ENCODE data around the gene KRTAP5-3.
"Not testable (repeated sequence)": the region's sequence is repeated elsewhere in the genome, so short reads cannot be mapped to it uniquely, and the experiment has no call there.

Gene KRTAP5-3, protein sequence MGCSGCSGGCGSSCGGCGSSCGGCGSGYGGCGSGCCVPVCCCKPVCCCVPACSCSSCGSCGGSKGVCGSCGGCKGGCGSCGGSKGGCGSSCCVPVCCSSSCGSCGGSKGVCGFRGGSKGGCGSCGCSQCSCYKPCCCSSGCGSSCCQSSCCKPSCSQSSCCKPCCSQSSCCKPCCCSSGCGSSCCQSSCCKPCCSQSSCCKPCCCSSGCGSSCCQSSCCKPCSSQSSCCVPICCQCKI

DNA sequence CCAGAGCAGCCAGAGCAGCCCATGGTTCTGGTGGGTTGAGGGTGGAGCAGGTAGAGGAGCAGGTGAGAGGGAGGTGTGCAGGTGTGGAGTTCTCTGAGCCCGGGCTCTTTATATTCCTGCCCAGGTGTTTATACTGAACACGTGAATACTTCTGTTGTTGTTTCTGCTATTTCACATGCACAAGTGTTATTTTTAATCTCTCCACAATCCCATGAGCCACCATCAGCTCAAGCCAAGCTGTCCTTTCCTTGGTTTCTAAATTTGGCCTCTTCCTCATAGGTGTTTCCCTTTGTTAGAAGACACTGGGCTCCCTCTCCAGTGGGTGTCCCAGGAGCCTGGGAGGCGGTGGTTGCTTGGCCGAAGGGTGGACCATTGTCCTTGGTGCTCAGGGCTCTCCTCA is at the start of gene KRTAP5-3:
KRTAP5-3 (minus strand) TSS at position 101 of the 400 bp plus-strand sequence; CDS start at position 23, 78 bp downstream.
- no peak for DNase-seq (ENCODE audit: low read depth in 2 of 2)

DNA sequence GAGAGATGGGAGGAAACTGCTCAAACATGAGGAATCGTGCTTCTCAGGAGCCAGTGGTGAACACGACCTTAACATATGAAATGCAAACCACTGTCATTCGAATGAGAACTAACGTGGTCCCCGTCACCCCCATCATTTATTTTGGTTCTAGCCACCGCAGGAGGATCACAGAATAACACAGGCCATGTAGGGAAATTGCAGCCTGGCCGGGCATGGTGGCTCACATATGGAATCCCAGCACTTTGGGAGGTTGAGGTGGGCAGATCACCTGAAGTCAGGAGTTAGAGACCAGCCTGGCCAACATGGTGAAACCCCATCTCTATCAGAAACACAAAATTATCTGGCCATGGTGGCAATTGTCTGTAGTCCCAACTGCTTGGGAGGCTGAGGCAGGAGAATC is 48.4 kb upstream of the KRTAP5-3 start:
- no peak for DNase-seq (ENCODE audit: low read depth in 2 of 2)

DNA sequence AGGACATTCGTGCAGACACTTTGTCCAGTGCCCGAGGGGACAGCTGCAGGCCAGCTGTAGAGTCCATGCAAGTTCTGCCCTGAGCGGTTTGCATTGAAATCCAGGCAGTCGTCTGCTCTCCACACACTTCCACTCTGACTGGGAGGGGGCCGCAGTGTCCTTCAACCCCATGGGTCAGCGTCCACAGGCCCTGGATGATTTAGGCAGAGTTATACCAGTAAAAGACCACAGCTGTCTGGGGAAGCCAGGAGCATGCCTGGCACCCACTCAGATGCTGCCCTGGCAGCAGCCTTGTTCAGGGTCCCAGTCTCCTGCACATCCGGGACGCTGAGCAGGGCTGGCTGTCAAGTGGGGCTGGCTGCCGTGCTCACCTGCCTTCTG is 47.8 kb upstream of the KRTAP5-3 start:
- DNase-seq (ENCODE audit: low read depth in 2 of 2) = no peak

DNA sequence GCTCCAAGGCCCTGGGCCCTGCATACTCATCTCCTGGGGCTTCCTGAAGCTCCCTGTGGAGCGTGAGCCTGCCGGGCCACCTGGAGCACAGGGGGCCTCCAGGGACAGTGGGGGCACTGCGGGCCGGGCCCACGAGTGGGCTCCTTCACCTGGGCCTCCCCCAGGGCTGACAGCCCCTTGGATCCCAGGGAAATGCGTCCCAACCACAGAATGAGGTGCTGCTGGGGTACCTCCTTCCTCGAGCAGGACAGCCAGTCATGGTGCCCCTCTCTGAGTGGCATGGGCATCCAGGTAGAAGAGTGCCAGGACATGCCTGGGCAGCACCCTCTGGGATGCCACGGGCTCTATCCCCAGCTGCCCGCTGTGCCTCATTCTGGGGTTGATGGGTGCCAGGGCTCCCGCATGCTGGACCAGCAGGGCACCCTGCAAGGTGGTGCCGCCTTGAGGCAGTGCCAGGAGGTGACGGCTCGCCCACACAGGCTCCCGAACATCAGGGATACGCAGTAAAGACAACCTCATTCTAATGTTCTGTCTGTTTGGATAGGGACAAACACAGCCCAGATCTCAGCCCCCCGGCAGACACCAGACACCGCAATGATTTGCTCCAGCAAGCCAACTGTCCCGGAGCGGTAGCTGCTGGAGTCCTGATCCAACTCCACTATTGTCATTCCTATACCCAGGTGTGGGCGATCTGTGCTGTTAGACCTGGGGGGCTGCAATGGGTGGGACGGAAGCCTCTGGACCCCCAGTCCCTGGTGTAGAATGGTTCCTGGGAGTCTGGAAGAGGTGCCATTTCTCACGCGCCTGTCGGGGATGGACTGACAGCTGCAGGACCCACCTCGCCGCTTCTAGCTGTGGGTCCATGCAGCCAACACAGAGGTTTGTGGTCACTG is 47.2 kb upstream of the KRTAP5-3 start:
- no peak for DNase-seq (ENCODE audit: low read depth in 2 of 2)

DNA sequence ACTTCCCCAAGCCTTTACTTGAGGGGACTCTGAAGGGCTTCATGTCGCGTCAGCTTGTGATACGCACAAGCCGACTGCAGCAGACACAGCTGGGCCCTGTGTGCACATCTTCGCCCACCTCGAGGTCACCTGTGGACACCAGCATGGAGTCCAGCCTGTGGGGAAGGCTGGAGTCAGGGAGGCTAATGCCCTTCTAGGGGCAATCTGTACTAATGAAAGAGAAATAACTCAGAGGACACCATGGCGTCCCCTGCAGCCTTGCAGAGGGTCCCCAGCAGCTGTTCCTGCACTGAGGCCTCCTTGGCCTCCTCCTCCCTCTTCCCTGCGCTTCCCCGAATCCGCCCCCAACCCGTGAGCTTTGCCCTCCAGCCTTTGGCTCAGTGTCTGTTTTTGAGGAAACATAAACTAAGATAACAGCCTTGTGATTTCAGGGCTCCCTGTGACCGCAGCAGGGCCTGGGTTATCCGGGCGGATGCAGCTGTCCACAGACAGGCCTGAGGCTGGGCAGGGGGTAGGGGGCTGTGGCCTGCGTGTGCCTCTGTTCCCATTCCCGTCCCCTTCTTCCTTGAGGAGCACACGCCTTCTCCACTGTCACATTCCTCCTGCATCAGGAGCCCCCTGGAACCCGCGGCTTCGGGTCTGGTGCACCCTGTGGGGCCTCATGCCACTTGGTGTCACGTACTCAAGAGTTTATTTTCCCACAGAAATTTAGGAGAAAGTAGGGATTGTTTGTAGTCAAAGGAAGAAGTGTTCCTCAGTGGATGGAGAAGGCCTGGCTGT is 46.3 kb upstream of the KRTAP5-3 start:
- no peak for DNase-seq (ENCODE audit: low read depth in 2 of 2)

DNA sequence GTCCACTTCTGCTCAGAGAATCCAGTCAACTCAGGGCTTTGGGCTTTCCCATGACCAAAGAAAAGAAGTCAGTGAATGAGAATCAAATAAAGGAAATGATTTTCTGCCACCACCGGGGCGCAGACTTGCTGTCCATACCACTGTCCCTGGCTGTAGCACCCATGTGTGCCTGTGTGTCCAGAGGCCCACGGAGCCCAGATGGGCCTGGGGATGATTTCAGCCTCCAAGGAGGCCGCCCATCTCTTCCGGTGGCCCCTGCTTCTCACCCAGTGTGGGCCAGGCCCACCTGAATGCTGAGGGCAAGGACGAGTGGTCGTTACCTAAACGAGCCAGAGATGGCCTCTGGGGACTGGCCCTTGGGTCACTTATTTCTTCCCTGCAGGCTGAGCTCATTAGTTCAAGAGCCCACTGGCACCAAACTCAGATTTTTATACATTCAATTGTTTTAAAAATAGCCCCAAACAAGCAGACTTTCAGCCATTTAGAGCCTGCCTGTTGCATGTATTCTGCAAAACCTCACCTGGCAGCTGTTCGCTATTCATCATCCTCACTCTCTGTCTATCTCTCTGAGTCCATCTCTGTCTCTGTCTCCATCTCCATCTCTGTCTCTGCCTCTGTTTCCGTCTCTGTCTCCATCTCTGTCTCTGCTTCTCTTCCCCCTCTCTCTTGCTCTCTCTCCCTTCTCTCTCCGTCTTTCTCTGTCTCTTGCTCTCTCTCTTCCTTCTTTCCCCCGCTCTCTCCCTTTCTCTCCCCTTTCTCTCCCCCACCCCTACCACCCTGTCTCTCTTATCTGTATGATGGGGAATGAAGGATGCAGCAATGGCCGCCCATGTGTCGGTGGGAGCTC is 45.5 kb upstream of the KRTAP5-3 start:
- no peak for DNase-seq (ENCODE audit: low read depth in 2 of 2)

DNA sequence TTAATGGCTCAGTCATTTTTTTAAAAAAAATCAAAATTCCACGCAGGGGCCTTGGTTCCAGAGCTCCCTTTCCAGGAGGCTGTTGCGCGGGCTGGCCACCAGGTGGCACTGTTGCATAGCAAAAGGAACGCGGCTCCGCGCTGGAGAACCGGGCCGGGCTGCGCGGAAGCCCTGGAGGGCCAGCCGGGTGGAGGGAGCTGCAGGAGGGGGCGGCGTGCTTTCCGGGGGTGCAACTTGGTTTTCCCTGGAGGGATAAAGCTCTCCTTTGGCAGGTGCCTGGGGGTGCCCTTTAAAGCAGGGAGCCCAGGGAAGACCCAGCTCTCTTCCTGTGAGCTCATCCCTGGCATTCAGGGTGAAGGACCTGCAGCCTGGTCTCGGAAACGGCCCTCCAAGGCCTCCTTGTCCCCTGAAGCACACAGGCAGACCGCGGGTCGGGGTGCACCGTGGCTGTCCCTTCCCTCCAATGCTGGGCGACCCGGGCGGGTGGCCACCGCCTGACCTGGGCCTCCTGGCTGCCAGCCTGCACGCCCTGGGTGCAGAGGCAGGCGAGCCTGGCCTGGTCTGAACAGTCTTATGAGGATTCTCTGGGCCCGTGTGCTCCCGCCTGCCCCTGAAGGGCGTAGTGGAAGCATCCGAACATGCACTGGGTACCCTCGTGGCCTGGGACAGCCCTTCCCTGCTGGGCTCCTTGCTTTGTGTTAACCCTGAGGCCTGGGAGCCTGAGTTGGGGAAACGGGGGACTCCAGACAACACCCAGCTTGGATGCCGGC is 44.7 kb upstream of the KRTAP5-3 start:
- peak; percentile 62 to 63 for DNase-seq (ENCODE audit: low read depth in 2 of 2)

DNA sequence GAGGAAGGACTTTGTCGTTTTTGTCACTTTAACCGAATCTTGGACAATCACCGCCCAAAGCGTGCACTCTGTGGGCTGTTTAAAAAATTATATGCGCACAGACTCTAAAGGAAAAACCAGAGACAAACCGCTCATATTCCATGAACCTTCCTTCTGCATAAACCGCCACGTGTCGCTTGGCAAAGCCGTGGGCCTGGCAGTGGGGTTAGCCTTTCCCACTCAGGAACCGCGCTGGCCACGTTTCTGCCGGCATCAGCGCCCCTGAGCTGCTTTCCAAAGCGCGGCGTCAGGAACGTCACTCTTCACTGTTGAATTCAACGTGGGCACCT is 44.1 kb upstream of the KRTAP5-3 start:
- no peak for DNase-seq (ENCODE audit: low read depth in 2 of 2)

DNA sequence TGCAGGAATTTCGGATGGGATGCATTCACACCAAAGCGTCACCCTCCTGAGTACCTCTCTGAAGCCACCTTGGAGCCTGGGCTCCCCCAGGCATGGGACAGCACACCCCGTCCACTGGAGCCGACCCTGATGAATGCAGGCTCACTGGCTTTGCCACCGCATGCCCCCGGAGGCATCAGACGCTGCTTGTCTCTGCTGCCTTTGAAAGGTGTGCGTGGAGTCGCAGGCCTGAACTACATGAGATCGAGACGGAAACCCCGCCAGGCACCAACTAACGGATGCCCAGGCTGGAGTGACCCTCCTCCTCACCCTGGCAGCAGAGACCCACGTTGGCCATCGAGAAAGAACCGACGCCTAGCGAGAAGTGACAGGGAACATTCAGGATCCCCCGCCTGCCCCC is 43.8 kb upstream of the KRTAP5-3 start:
- no peak for DNase-seq (ENCODE audit: low read depth in 2 of 2)

DNA sequence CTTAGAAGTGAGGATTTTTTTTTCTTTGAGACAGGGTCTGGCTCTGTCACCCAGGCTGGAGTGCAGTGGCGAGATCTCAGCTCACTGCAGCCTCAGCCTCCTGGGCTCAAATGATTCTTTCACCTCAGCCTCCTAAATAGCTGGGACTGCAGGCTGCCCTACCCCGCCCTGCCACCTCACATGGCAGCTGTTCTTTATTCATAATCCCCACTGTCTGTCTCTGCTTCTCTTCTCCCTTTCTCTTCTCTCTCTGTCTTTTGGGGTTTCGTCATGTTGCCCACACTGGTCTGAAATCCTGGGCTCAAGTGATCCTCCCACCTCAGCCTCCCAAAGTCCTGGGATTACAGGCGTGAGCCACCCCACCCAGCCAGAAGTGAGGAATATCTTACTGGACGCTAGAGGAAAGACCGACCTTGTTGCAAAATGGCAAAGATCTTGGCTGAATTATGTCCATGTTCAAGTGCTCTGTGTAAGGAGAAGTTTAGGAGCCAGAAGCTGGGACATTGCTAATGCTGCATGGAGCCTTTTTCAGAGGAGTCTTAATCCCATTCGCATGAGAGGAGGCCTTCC is 43.2 kb upstream of the KRTAP5-3 start:
- DNase-seq (ENCODE audit: low read depth in 2 of 2) = no peak

DNA sequence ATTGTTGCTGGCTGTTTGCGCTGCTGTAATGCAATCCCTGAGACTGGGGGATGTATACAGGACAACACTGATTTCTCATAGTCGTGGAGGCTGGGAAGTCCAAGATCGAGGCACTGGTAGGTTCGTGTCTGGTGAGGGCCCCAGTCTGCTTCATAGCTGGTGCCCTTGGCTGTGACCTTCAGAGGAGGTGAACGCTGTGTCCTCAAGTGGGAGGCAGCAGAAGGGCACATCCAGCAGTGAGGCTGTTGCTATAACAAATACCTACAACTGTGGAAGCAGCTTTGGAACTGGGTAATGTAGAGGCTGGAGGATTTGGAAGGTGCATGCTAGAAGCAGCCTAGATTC is 42.6 kb upstream of the KRTAP5-3 start:
- DNase-seq (ENCODE audit: low read depth in 2 of 2) = no peak

DNA sequence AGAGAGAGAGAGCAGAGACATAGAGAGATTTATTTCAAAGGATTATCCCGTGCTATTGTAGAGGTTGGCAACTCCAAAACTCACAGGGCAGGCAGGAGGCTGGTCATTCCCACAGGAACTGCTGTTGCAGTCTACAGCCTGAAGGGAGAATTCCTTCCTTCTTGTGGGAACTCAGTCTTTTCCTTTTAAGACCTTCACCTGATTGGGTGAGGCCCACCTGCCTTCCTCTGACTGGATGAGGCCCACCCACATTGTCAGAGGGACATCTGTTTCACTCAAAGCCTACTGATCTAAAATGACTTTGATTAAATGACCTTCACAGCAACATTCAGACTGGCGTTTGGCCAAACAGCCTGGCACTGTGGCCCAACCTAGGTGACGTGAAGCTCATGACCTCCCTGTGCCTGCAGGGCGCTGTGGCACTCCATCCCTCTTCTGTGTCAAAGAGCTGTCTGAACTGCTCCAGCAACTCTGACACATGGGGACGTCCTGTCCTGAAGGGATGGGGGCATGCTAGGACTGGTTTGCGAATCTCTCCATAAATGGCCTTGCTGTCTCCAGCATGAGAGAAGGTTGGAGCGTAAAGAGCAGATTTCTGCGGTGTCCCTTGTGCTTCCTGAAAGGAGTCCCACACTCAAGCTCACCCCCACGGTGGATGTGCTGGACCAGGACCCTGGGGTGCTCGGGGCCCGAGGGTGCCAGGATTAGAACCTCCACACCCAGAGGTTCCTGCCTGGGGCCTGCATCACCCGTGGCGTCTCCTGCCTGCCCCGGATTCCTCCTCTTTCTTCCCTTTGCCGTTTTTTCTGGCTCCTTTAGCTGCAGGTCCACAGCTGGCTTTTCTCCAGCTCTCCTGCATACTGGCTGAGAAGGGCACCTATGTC is 42.0 kb upstream of the KRTAP5-3 start:
- no peak for DNase-seq (ENCODE audit: low read depth in 2 of 2)

DNA sequence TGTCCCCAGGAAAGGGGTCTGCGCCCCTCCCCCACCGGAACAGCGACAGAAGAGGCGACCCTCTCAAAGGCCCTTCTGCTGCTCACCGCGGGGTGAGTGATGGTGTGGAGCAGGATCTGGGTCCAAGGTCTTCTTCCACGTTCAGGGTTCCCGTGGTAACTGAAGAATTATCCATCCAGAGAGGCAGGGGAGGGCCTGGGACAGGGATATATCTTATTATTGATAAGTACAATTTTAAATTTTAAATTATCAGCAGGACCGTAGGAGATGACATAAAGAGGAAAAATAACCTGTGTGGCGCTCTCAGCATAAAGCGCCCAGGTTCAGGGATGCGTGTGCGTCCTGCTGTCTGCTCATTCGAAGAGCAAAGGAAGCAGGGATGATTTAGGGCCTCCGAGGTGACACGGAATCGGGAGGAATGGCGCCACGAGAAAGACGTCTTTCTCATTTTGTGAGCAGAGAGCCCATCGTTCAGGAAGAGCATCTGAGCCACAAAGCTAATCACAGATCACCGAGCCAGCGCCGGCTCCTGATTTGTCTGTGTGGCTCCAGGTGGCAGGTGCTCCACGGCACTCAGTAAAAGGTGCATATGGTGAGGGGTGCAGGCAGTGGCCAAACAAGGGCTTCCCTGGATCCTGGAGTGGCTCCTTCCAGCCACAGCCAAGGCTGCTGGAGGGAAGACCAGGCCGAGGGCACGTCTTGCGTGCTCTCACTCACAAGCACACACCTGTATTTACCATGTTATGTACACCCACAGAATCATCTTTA is 40.6 kb upstream of the KRTAP5-3 start:
- DNase-seq (ENCODE audit: low read depth in 2 of 2) = no peak

DNA sequence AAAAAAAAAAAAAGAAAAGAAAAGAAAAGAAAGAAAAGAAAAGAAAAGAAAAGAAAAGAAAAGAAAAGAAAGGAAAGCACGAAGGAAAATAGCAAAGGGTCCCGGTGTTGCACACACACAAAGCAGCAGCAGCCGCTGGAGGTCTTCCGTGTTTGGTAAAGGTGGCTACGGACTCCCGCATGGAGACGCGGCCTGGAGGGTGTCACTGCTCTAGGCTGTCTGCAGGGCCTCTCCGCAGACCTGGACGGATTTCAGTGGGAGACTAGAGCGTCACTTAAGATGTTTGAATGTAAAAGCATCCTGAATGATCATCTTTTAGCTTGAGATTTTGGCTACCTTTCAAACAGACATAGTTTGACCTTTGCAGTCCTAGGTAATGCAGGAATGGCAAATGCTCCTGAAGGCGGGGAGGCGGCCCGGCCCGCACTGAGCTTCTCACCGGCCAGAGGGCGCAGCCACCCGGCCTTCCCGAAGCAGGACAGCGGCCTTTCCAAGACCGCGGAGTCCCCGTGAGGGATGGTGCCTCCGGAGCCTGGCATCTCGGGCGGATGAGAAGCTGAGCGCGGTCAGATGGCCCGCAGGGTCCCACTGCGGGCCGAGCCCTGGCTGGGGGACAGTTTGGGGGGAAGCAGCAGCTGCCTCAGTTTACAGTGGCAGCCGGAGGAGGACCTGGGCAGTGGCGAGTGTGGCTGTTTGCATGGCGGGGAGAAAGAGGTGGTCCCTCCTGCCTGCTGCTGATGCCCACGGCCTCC is 39.8 kb upstream of the KRTAP5-3 start:
- no peak for DNase-seq (ENCODE audit: low read depth in 2 of 2)

DNA sequence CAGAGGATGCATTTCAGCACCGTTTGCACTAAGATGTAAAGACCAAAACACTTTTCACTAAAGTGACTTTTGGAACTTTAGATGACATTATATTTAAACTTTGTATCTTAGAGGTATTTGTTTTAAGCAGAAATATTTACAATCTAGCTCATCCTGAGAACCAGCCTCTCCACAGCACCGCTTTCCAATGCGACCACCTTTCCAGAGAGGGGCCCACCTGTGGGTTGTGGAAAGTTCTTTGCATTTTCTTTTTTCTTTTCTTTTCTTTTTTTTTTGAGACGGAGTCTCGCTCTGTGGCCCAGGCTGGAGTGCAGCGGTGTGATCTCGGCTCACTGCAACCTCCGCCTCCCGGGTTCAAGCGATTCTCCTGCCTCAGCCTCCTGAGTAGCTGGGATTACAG is 38.3 kb upstream of the KRTAP5-3 start:
- DNase-seq (ENCODE audit: low read depth in 2 of 2) = not testable (repeated sequence)

DNA sequence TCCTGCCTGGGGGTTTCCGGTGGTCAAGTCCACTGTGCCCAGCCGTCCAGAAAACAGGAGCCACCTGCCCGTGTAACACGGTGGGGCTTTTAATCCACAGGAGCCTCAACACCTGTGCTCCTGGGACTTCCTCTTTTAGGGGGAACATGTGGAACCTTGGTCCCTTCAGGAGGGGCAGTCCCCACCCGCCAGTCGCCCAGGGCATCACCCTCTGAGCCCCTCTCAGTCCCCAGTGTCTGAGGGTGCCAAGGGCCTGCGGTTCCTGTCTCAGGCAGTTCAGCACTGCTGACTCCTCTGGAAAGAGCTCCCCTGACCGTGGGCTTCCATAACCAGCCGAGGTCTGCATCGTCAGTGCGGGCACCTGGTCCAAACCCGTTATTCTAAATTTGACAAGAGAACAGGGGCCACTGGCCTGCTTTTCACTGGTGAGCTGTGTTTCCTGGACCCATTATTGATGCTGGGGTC is 37.1 kb upstream of the KRTAP5-3 start:
- no peak for DNase-seq (ENCODE audit: low read depth in 2 of 2)

DNA sequence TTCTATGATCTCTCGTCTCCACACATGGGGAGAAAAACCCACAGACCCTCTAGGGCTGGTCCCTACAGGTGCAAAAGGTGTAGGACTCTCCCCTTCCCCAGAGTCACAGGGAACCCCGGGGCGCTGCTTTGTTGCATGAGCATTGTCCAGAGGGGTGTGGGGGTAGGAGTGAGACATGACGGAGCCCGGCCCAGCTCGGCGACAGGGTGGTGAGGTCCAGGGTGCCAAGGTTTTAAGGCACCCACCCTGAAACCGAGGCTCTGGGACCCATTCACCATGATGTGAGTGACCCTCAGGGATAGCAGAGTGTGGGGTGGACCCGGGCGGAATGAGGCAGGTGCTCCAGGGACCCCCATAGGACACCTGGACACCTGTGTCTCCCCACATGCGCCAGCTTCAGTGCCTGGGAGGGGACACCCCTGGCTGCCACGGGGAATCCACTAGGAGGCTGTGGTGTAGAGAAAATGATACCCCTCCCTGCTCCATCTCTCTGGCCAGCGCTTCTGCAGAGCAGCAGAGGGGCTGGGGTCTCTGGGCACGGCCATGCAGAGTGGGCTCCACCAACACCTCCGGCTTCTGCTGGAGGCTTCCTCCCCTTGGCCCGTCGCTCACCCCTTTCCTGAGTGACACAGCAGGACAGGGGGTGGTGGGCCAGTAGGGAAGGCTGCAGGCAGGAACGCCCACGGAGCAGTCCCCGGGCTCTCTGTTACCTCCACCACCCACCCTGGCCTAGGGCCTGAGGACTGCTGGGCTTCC is 36.5 kb upstream of the KRTAP5-3 start:
- no peak for DNase-seq (ENCODE audit: low read depth in 2 of 2)
